GM23338 (cell line): ENCODE results near the gene ZNF581. TPM values are rescaled to one million over a fixed set of nuclear protein-coding genes. Genes with fewer than 3 reads are reported as not detected.

Source experiments
- ATAC-seq: fragments of 200-7000 bp; cut with Tn5 transposase; 3 replicates; pipeline ENCODE4 v1.9.1; 2020
- DNase-seq: peaks from one replicate; pipeline ENCODE4 v3.0.0-alpha.2; 2015; ENCODE audit warnings: low spot score
- H2AFZ ChIP-seq: fragments of 200-600 bp; sonication (generic); 2 replicates; pipeline ENCODE4 v1.8.0; 2016; ENCODE audit warnings: antibody characterized with exemption, mild to moderate bottlenecking, moderate library complexity
- H3F3A ChIP-seq: fragments of 200-600 bp; sonication (generic); replicated peaks from 2 replicates; pipeline ENCODE4 v1.8.0; 2017; ENCODE audit warnings: antibody characterized with exemption, mixed run types, low read depth
- H3K27ac ChIP-seq: fragments of 200-600 bp; sonication (generic); 2 replicates; pipeline ENCODE4 v1.6.1; 2016; ENCODE audit warnings: low read depth
- H3K27me3 ChIP-seq: fragments of 200-600 bp; sonication (generic); 2 replicates; pipeline ENCODE4 v1.8.0; 2016; ENCODE audit warnings: mild to moderate bottlenecking, mixed run types, moderate library complexity; ENCODE audit not compliant: insufficient read depth
- H3K36me3 ChIP-seq: fragments of 200-600 bp; sonication (generic); 2 replicates; pipeline ENCODE4 v1.8.0; 2016; ENCODE audit warnings: mild to moderate bottlenecking; ENCODE audit not compliant: insufficient read depth
- H3K4me1 ChIP-seq: fragments of 200-600 bp; sonication (generic); 2 replicates; pipeline ENCODE4 v1.8.0; 2016; ENCODE audit warnings: mild to moderate bottlenecking, moderate library complexity; ENCODE audit not compliant: insufficient read depth
- H3K4me2 ChIP-seq: fragments of 200-600 bp; sonication (generic); 2 replicates; pipeline ENCODE4 v1.7.1; 2017; ENCODE audit warnings: mixed run types
- H3K4me3 ChIP-seq: fragments of 200-600 bp; sonication (generic); 2 replicates; pipeline ENCODE4 v1.6.1; 2016; ENCODE audit warnings: mixed run types
- H3K79me2 ChIP-seq: fragments of 200-600 bp; sonication (generic); replicated peaks from 2 replicates; pipeline ENCODE4 v1.8.0; 2017; ENCODE audit warnings: mild to moderate bottlenecking; ENCODE audit not compliant: insufficient read depth
- H3K9me2 ChIP-seq: fragments of 200-600 bp; sonication (generic); 2 replicates; pipeline ENCODE4 v1.8.0; 2017; ENCODE audit not compliant: insufficient read depth
- H4K20me1 ChIP-seq: fragments of 200-600 bp; sonication (generic); replicated peaks from 2 replicates; pipeline ENCODE4 v1.8.0; 2017; ENCODE audit warnings: mild to moderate bottlenecking; ENCODE audit not compliant: insufficient read depth
- H3K27ac Mint-ChIP-seq: 2 replicates; pipeline ENCODE4 v1.8.0; 2020; ENCODE audit warnings: inconsistent platforms, mild to moderate bottlenecking, moderate library complexity, mixed read lengths
- H3K27me3 Mint-ChIP-seq: 3 replicates; pipeline ENCODE4 v1.8.0; 2022; ENCODE audit warnings: low read depth, mild to moderate bottlenecking, moderate library complexity, mixed read lengths, inconsistent platforms; ENCODE audit not compliant: insufficient read depth, poor library complexity
- H3K36me3 Mint-ChIP-seq: 3 replicates; pipeline ENCODE4 v1.8.0; 2021; ENCODE audit warnings: low read depth, mild to moderate bottlenecking, inconsistent platforms, moderate library complexity, mixed read lengths
- H3K4me1 Mint-ChIP-seq: 3 replicates; pipeline ENCODE4 v1.8.0; 2020; ENCODE audit warnings: mild to moderate bottlenecking, inconsistent platforms, mixed read lengths
- H3K4me3 Mint-ChIP-seq: 3 replicates; pipeline ENCODE4 v1.8.0; 2021; ENCODE audit warnings: moderate library complexity, mild to moderate bottlenecking, inconsistent platforms, mixed read lengths
- H3K9me3 Mint-ChIP-seq: 3 replicates; pipeline ENCODE4 v1.8.0; 2020; ENCODE audit warnings: moderate library complexity, mild to moderate bottlenecking, inconsistent platforms, mixed read lengths
- CREB1 ChIP-seq: fragments of 250-450 bp; sonication (Bioruptor Pico); IDR thresholded peaks from 2 replicates; pipeline ENCODE4 v1.5.0; 2020; ENCODE audit warnings: low read depth, mild to moderate bottlenecking, moderate library complexity
- EZH2 ChIP-seq: fragments of 200-600 bp; sonication (generic); IDR thresholded peaks from one replicate; pipeline ENCODE4 v1.8.0; 2017; ENCODE audit warnings: antibody characterized with exemption, mild to moderate bottlenecking, low read depth; ENCODE audit not compliant: unreplicated experiment
- EZH2phosphoT487 ChIP-seq: fragments of 200-600 bp; sonication (generic); IDR thresholded peaks from one replicate; pipeline ENCODE4 v1.8.1; 2018; ENCODE audit warnings: antibody characterized with exemption; ENCODE audit not compliant: unreplicated experiment
- JUNB ChIP-seq: IDR thresholded peaks from one replicate; pipeline ENCODE4 v1.6.1; 2016; ENCODE audit warnings: antibody characterized with exemption; ENCODE audit not compliant: unreplicated experiment
- NANOG ChIP-seq: IDR thresholded peaks from 2 replicates; pipeline ENCODE4 v1.6.1; 2016; ENCODE audit warnings: antibody characterized with exemption, borderline replicate concordance
- STAT1 ChIP-seq: IDR thresholded peaks from one replicate; pipeline ENCODE4 v1.6.1; 2016; ENCODE audit warnings: antibody characterized with exemption; ENCODE audit not compliant: unreplicated experiment
- ZNF114 ChIP-seq: fragments of 250-450 bp; sonication (Bioruptor Pico); IDR thresholded peaks from 2 replicates; pipeline ENCODE4 v1.5.0; 2020; ENCODE audit warnings: mild to moderate bottlenecking, moderate library complexity
- ZNF331 ChIP-seq: fragments of 250-450 bp; sonication (Bioruptor Pico); IDR thresholded peaks from 2 replicates; pipeline ENCODE4 v1.5.0; 2020; ENCODE audit warnings: low read depth, mild to moderate bottlenecking, moderate library complexity
- polyA plus RNA-seq: library from polyadenylated mRNA; unstranded; fragments of >200 nt; fragmentation: Nextera tagmentation; extraction: Ambion mirVana; gene quantifications from 2 replicates; pipeline ENCODE4 v1.2.1, GENCODE V29; 2016
- total RNA-seq: library from RNA; depleted of rRNA; stranded (reverse); fragments of >200 nt; shearing (Covaris generic); gene quantifications from 2 replicates; pipeline ENCODE4 v1.2.3, GENCODE V29; 2014
- TF ChIP-seq, protein P1 (sequence below): fragments of 250-450 bp; sonication (Bioruptor Pico); IDR thresholded peaks from 2 replicates; pipeline ENCODE4 v1.5.0; 2020; ENCODE audit warnings: mild to moderate bottlenecking, moderate library complexity
- TF ChIP-seq, protein P2 (sequence below), 2 experiments: fragments of 200-600 bp in 1 of 2; sonication (generic) in 1 of 2; conservative IDR thresholded peaks; 2 replicates each; pipeline versions ENCODE4 v1.5.1 to v1.6.1; 2016 to 2017; ENCODE audit warnings: antibody characterized with exemption in 2 of 2, low read depth in 2 of 2, mild to moderate bottlenecking in 2 of 2, moderate library complexity in 1 of 2
- TF ChIP-seq, protein P3 (sequence below): IDR thresholded peaks from one replicate; pipeline ENCODE4 v1.6.1; 2018; ENCODE audit warnings: antibody characterized with exemption; ENCODE audit not compliant: unreplicated experiment

ZNF581 gene
- total and polyA plus RNA-seq, 2 experiments from 2014 or later = 48.5 to 87.6 TPM

DNA sequence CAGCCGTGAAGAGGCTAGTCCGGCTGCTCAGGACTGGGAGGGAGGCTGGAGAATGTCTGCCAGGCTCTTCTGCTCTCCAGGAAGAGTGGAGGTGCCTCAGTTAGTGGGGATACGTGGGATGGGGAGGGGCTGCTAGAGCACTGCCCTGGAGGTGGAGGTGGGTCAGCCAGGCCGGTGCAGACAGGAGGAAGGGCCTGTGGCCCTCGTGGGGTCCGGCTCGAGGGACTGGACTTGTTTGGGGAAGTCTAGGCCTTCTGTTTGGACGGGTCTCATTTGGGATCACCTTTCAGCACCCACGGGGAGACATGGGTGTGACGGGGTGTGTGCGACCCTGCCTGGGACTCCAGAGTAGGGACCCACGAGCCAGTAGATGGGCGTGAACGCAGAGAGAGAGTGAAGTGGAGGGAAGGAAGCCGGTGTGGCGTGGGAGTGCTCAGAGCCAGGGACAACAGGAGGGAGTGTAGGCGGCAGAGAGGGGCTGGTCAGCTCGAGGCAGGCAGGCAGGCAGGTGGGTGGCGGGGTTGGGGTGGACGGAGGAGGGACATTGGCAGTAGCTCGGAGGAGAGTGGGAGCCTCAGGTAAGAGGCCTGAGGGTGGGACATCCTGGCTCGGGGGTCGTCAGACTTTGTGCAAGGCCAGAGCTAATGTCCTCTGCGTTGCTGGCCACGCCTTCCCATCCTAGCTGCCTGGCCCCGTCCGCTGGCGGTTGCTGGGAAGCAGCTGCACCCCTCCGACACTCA lies 43.0 kb downstream of the ZNF581 start (continued):
- no peak for TF ChIP-seq EZH2
- TF ChIP-seq, protein P1, sequence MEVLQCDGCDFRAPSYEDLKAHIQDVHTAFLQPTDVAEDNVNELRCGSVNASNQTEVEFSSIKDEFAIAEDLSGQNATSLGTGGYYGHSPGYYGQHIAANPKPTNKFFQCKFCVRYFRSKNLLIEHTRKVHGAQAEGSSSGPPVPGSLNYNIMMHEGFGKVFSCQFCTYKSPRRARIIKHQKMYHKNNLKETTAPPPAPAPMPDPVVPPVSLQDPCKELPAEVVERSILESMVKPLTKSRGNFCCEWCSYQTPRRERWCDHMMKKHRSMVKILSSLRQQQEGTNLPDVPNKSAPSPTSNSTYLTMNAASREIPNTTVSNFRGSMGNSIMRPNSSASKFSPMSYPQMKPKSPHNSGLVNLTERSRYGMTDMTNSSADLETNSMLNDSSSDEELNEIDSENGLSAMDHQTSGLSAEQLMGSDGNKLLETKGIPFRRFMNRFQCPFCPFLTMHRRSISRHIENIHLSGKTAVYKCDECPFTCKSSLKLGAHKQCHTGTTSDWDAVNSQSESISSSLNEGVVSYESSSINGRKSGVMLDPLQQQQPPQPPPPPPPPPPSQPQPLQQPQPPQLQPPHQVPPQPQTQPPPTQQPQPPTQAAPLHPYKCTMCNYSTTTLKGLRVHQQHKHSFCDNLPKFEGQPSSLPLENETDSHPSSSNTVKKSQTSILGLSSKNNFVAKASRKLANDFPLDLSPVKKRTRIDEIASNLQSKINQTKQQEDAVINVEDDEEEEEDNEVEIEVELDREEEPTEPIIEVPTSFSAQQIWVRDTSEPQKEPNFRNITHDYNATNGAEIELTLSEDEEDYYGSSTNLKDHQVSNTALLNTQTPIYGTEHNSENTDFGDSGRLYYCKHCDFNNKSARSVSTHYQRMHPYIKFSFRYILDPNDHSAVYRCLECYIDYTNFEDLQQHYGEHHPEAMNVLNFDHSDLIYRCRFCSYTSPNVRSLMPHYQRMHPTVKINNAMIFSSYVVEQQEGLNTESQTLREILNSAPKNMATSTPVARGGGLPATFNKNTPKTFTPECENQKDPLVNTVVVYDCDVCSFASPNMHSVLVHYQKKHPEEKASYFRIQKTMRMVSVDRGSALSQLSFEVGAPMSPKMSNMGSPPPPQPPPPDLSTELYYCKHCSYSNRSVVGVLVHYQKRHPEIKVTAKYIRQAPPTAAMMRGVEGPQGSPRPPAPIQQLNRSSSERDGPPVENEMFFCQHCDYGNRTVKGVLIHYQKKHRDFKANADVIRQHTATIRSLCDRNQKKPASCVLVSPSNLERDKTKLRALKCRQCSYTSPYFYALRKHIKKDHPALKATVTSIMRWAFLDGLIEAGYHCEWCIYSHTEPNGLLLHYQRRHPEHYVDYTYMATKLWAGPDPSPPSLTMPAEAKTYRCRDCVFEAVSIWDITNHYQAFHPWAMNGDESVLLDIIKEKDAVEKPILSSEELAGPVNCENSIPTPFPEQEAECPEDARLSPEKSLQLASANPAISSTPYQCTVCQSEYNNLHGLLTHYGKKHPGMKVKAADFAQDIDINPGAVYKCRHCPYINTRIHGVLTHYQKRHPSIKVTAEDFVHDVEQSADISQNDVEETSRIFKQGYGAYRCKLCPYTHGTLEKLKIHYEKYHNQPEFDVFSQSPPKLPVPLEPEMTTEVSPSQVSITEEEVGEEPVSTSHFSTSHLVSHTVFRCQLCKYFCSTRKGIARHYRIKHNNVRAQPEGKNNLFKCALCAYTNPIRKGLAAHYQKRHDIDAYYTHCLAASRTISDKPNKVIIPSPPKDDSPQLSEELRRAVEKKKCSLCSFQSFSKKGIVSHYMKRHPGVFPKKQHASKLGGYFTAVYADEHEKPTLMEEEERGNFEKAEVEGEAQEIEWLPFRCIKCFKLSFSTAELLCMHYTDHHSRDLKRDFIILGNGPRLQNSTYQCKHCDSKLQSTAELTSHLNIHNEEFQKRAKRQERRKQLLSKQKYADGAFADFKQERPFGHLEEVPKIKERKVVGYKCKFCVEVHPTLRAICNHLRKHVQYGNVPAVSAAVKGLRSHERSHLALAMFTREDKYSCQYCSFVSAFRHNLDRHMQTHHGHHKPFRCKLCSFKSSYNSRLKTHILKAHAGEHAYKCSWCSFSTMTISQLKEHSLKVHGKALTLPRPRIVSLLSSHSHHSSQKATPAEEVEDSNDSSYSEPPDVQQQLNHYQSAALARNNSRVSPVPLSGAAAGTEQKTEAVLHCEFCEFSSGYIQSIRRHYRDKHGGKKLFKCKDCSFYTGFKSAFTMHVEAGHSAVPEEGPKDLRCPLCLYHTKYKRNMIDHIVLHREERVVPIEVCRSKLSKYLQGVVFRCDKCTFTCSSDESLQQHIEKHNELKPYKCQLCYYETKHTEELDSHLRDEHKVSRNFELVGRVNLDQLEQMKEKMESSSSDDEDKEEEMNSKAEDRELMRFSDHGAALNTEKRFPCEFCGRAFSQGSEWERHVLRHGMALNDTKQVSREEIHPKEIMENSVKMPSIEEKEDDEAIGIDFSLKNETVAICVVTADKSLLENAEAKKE (CRISPR knock-in tag) = no peak
- no peak for TF ChIP-seq ZNF331 (CRISPR knock-in tag)
- TF ChIP-seq EZH2phosphoT487 = no peak

DNA sequence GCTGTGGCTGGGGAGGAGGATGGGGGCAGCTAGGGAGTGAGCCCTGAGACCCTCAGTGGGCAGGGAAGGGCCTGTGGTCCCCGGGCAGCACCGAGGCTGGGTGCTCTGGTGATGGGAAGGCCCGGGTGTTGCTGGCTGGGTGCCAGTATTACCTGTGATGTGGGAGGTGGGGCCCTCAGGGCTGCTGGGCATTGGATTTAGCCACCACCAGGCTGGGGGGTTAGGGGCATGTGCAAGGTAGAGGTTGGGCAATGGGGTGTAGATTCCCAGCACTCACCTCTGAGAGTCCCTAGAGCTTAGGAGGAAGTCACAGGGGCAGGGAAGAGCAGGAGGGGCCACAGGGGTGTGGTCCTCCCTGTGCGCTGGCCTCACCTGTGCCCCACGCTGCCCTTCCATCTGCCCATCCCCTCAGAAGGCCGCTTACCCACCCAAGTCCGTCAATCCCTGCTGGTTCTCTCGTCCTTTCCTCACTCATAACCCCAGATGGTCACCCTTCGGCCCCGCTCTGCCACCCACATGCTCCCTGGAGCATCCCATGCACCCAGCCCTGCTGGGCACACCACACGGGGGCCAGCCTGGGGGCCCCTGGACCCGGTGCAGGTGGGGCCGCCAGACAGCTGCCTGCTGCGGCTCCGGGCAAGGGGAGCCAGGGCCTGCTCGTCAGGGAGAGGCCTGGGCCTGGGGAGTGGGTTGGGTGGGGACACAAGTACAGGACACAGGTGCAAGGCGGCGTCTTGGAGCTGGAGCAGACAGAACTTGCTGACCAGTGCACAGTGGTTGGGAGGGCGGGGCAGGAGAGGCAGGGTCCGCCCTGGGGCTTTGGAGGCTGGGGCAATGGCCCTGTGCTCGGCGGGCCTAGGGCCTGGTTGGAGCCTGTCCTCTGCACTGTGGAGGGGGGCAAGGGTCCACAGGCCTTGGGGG lies 44.1 kb downstream of the ZNF581 start:
- peaks cover 25% of the 10 kb centered on the region for H3K36me3 Mint-ChIP-seq

More for the DNA sequence above, 44.1 kb downstream of the ZNF581 start:
- H3K27ac Mint-ChIP-seq = no peak overlapping the region
- Histone ChIP-seq H2AFZ (no peak overlapping the region), H3K36me3 (0 out of 2 replicates have a peak, but pooled peaks cover 4% of the 10 kb centered on the region), H3K27me3 (no peaks in the 10 kb centered on the region), H3K27ac (no peak overlapping the region), H4K20me1 (no peaks in the 10 kb centered on the region; the same call in 1 of the 2 replicates), H3K4me3 (no peak overlapping the region), H3F3A (no peaks in the 10 kb centered on the region), H3K4me1 (no peaks in the 10 kb centered on the region), H3K79me2 (peaks cover 20% of the 10 kb centered on the region), H3K4me2 (no peak overlapping the region), H3K9me2 (no peaks in the 10 kb centered on the region)
- H3K4me1 Mint-ChIP-seq = no peaks in the 10 kb centered on the region
- ATAC-seq (no peak), DNase-seq (no peak)
- no peak overlapping the region for H3K4me3 Mint-ChIP-seq
- no peaks in the 10 kb centered on the region for H3K9me3 Mint-ChIP-seq
- peaks cover 5% of the 10 kb centered on the region for H3K27me3 Mint-ChIP-seq
- TF ChIP-seq, protein P2, sequence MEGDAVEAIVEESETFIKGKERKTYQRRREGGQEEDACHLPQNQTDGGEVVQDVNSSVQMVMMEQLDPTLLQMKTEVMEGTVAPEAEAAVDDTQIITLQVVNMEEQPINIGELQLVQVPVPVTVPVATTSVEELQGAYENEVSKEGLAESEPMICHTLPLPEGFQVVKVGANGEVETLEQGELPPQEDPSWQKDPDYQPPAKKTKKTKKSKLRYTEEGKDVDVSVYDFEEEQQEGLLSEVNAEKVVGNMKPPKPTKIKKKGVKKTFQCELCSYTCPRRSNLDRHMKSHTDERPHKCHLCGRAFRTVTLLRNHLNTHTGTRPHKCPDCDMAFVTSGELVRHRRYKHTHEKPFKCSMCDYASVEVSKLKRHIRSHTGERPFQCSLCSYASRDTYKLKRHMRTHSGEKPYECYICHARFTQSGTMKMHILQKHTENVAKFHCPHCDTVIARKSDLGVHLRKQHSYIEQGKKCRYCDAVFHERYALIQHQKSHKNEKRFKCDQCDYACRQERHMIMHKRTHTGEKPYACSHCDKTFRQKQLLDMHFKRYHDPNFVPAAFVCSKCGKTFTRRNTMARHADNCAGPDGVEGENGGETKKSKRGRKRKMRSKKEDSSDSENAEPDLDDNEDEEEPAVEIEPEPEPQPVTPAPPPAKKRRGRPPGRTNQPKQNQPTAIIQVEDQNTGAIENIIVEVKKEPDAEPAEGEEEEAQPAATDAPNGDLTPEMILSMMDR (conservative IDR thresholded peaks at IDR 0.05; ENCODE audit: low read depth in 2 of 2) = no peak
- TF ChIP-seq NANOG (no peak), ZNF114 (CRISPR knock-in tag) (no peak), EZH2 (no peak), CREB1 (CRISPR knock-in tag) (no peak), STAT1 (no peak), JUNB (no peak)
- TF ChIP-seq, protein P3, sequence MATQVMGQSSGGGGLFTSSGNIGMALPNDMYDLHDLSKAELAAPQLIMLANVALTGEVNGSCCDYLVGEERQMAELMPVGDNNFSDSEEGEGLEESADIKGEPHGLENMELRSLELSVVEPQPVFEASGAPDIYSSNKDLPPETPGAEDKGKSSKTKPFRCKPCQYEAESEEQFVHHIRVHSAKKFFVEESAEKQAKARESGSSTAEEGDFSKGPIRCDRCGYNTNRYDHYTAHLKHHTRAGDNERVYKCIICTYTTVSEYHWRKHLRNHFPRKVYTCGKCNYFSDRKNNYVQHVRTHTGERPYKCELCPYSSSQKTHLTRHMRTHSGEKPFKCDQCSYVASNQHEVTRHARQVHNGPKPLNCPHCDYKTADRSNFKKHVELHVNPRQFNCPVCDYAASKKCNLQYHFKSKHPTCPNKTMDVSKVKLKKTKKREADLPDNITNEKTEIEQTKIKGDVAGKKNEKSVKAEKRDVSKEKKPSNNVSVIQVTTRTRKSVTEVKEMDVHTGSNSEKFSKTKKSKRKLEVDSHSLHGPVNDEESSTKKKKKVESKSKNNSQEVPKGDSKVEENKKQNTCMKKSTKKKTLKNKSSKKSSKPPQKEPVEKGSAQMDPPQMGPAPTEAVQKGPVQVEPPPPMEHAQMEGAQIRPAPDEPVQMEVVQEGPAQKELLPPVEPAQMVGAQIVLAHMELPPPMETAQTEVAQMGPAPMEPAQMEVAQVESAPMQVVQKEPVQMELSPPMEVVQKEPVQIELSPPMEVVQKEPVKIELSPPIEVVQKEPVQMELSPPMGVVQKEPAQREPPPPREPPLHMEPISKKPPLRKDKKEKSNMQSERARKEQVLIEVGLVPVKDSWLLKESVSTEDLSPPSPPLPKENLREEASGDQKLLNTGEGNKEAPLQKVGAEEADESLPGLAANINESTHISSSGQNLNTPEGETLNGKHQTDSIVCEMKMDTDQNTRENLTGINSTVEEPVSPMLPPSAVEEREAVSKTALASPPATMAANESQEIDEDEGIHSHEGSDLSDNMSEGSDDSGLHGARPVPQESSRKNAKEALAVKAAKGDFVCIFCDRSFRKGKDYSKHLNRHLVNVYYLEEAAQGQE = no peak
